ENCODE data around the gene MINDY4.

GRCh38 chr7:30916255-30916654 is 145.0 kb downstream of the MINDY4 start:
- TF ChIP-seq CTCF (IDR thresholded peaks at IDR 0.05), result no peak
- no peak for TF ChIP-seq POLR2A (IDR thresholded peaks at IDR 0.05)
